Measurements from ENCODE around the gene PCIF1.
A peak's percentile ranks its signal among the peaks of the same experiment; 100 is the strongest.
"Not testable (repeated sequence)": the region's sequence is repeated elsewhere in the genome, so short reads cannot be mapped to it uniquely, and the experiment has no call there.

The PCIF1 gene

GRCh38 chr20:45976086-45976485, 41.6 kb downstream of the PCIF1 start:
- H3K36me3 ChIP-seq (ENCODE audit: control insufficient read depth, insufficient read depth, low read length, severe bottlenecking), result no peaks in the 10 kb centered on the region
- H3K9ac ChIP-seq (ENCODE audit: low read length), result no peak overlapping the region
- no peaks in the 10 kb centered on the region for H3K27me3 ChIP-seq (replicated peaks; ENCODE audit: control insufficient read depth, insufficient read depth, low read length)
- DNase-seq (ENCODE audit: low read depth), result no peak
- no peak overlapping the region for H3K4me3 ChIP-seq (ENCODE audit: low read length)
- H3K9me3 ChIP-seq (ENCODE audit: control insufficient read depth, low read length), result no peaks in the 10 kb centered on the region
- H3K4me1 ChIP-seq (ENCODE audit: control insufficient read depth, insufficient read depth, low read length), result peaks cover 6% of the 10 kb centered on the region

GRCh38 chr20:45981261-45981660, 46.8 kb downstream of the PCIF1 start:
- H3K9ac ChIP-seq (ENCODE audit: low read length), result no peak overlapping the region
- H3K36me3 ChIP-seq (ENCODE audit: control insufficient read depth, insufficient read depth, low read length, severe bottlenecking), result no peaks in the 10 kb centered on the region
- peaks cover 10% of the 10 kb centered on the region for H3K27me3 ChIP-seq (replicated peaks; ENCODE audit: control insufficient read depth, insufficient read depth, low read length)
- H3K9me3 ChIP-seq (ENCODE audit: control insufficient read depth, low read length), result no peaks in the 10 kb centered on the region
- no peak for DNase-seq (ENCODE audit: low read depth)
- H3K4me3 ChIP-seq (ENCODE audit: low read length), result no peak overlapping the region
- H3K4me1 ChIP-seq (ENCODE audit: control insufficient read depth, insufficient read depth, low read length), result no peaks in the 10 kb centered on the region

GRCh38 chr20:45983279-45983743, 48.8 kb downstream of the PCIF1 start:
- no peak for DNase-seq (ENCODE audit: low read depth)
- Histone ChIP-seq H3K4me1 (ENCODE audit: control insufficient read depth, insufficient read depth, low read length) (no peaks in the 10 kb centered on the region), H3K36me3 (ENCODE audit: control insufficient read depth, insufficient read depth, low read length, severe bottlenecking) (no peaks in the 10 kb centered on the region), H3K4me3 (ENCODE audit: low read length) (no peak overlapping the region), H3K9me3 (ENCODE audit: control insufficient read depth, low read length) (no peaks in the 10 kb centered on the region), H3K9ac (ENCODE audit: low read length) (no peak overlapping the region), H3K27me3 (replicated peaks; ENCODE audit: control insufficient read depth, insufficient read depth, low read length) (peaks cover 10% of the 10 kb centered on the region)

- Histone ChIP-seq H3K36me3 (ENCODE audit: control insufficient read depth, insufficient read depth, low read length, severe bottlenecking) (no peaks in the 10 kb centered on the region), H3K9ac (ENCODE audit: low read length) (no peak overlapping the region), H3K9me3 (ENCODE audit: control insufficient read depth, low read length) (no peaks in the 10 kb centered on the region), H3K4me1 (ENCODE audit: control insufficient read depth, insufficient read depth, low read length) (no peaks in the 10 kb centered on the region), H3K4me3 (ENCODE audit: low read length) (no peak overlapping the region), H3K27me3 (replicated peaks; ENCODE audit: control insufficient read depth, insufficient read depth, low read length) (peaks cover 14% of the 10 kb centered on the region)
- DNase-seq (ENCODE audit: low read depth), result no peak
Measured at GRCh38 chr20:45985573-45985972, 51.1 kb downstream of the PCIF1 start.

- no peaks in the 10 kb centered on the region for H3K36me3 ChIP-seq (ENCODE audit: control insufficient read depth, insufficient read depth, low read length, severe bottlenecking)
- no peaks in the 10 kb centered on the region for H3K9me3 ChIP-seq (ENCODE audit: control insufficient read depth, low read length)
- no peak overlapping the region for H3K4me3 ChIP-seq (ENCODE audit: low read length)
- no peaks in the 10 kb centered on the region for H3K4me1 ChIP-seq (ENCODE audit: control insufficient read depth, insufficient read depth, low read length)
- no peak overlapping the region for H3K9ac ChIP-seq (ENCODE audit: low read length)
- peaks cover 14% of the 10 kb centered on the region for H3K27me3 ChIP-seq (replicated peaks; ENCODE audit: control insufficient read depth, insufficient read depth, low read length)
- DNase-seq (ENCODE audit: low read depth), result peak; percentile 80
Measured at GRCh38 chr20:45987108-45987780, 52.8 kb downstream of the PCIF1 start.

GRCh38 chr20:45988830-45989229, 54.3 kb downstream of the PCIF1 start:
- H3K4me1 ChIP-seq (ENCODE audit: control insufficient read depth, insufficient read depth, low read length); DNase-seq (ENCODE audit: low read depth); H3K9ac ChIP-seq (ENCODE audit: low read length); H3K36me3 ChIP-seq (ENCODE audit: control insufficient read depth, insufficient read depth, low read length, severe bottlenecking); H3K4me3 ChIP-seq (ENCODE audit: low read length); H3K9me3 ChIP-seq (ENCODE audit: control insufficient read depth, low read length): not testable (repeated sequence)
- H3K27me3 ChIP-seq (replicated peaks; ENCODE audit: control insufficient read depth, insufficient read depth, low read length), result peaks cover 10% of the 10 kb centered on the region

GRCh38 chr20:45991616-45992015, 57.1 kb downstream of the PCIF1 start:
- Histone ChIP-seq H3K4me1 (ENCODE audit: control insufficient read depth, insufficient read depth, low read length) (peaks cover 6% of the 10 kb centered on the region), H3K27me3 (replicated peaks; ENCODE audit: control insufficient read depth, insufficient read depth, low read length) (peaks cover 14% of the 10 kb centered on the region), H3K9me3 (ENCODE audit: control insufficient read depth, low read length) (no peaks in the 10 kb centered on the region), H3K4me3 (ENCODE audit: low read length) (no peak overlapping the region), H3K36me3 (ENCODE audit: control insufficient read depth, insufficient read depth, low read length, severe bottlenecking) (no peaks in the 10 kb centered on the region), H3K9ac (ENCODE audit: low read length) (no peak overlapping the region)
- DNase-seq (ENCODE audit: low read depth), result no peak

- no peaks in the 10 kb centered on the region for H3K9me3 ChIP-seq (ENCODE audit: control insufficient read depth, low read length)
- peaks cover 6% of the 10 kb centered on the region for H3K4me1 ChIP-seq (ENCODE audit: control insufficient read depth, insufficient read depth, low read length)
- H3K36me3 ChIP-seq (ENCODE audit: control insufficient read depth, insufficient read depth, low read length, severe bottlenecking), result no peaks in the 10 kb centered on the region
- H3K4me3 ChIP-seq (ENCODE audit: low read length), result no peak overlapping the region
- peaks cover 26% of the 10 kb centered on the region for H3K27me3 ChIP-seq (replicated peaks; ENCODE audit: control insufficient read depth, insufficient read depth, low read length)
- peak; percentile 56 for DNase-seq (ENCODE audit: low read depth)
- no peak overlapping the region for H3K9ac ChIP-seq (ENCODE audit: low read length)
Measured at GRCh38 chr20:45993197-45993951, 58.9 kb downstream of the PCIF1 start.

GRCh38 chr20:45994761-45995493, 60.4 kb downstream of the PCIF1 start:
- Histone ChIP-seq H3K4me3 (ENCODE audit: low read length) (no peak overlapping the region), H3K36me3 (ENCODE audit: control insufficient read depth, insufficient read depth, low read length, severe bottlenecking) (no peaks in the 10 kb centered on the region), H3K9me3 (ENCODE audit: control insufficient read depth, low read length) (no peaks in the 10 kb centered on the region), H3K9ac (ENCODE audit: low read length) (no peak overlapping the region), H3K27me3 (replicated peaks; ENCODE audit: control insufficient read depth, insufficient read depth, low read length) (peaks cover 35% of the 10 kb centered on the region), H3K4me1 (ENCODE audit: control insufficient read depth, insufficient read depth, low read length) (peaks cover 6% of the 10 kb centered on the region)
- DNase-seq (ENCODE audit: low read depth), result no peak

- H3K4me3 ChIP-seq (ENCODE audit: low read length); H3K9ac ChIP-seq (ENCODE audit: low read length); H3K36me3 ChIP-seq (ENCODE audit: control insufficient read depth, insufficient read depth, low read length, severe bottlenecking); DNase-seq (ENCODE audit: low read depth); H3K9me3 ChIP-seq (ENCODE audit: control insufficient read depth, low read length); H3K4me1 ChIP-seq (ENCODE audit: control insufficient read depth, insufficient read depth, low read length): not testable (repeated sequence)
- peaks cover 32% of the 10 kb centered on the region for H3K27me3 ChIP-seq (replicated peaks; ENCODE audit: control insufficient read depth, insufficient read depth, low read length)
Measured at GRCh38 chr20:45995495-45996097, 61.1 kb downstream of the PCIF1 start.

GRCh38 chr20:45997187-45997586, 62.7 kb downstream of the PCIF1 start:
- Histone ChIP-seq H3K4me3 (ENCODE audit: low read length) (no peak overlapping the region), H3K27me3 (replicated peaks; ENCODE audit: control insufficient read depth, insufficient read depth, low read length) (peaks cover 34% of the 10 kb centered on the region), H3K36me3 (ENCODE audit: control insufficient read depth, insufficient read depth, low read length, severe bottlenecking) (no peaks in the 10 kb centered on the region), H3K4me1 (ENCODE audit: control insufficient read depth, insufficient read depth, low read length) (peaks cover 11% of the 10 kb centered on the region), H3K9me3 (ENCODE audit: control insufficient read depth, low read length) (no peaks in the 10 kb centered on the region), H3K9ac (ENCODE audit: low read length) (no peak overlapping the region)
- no peak for DNase-seq (ENCODE audit: low read depth)
